Tibial nerve (tissue), 4 donors: ENCODE measurements around the gene CDKN2AIPNL.

ENCODE experiments used
- CTCF ChIP-seq, 5 experiments: fragments of 200-600 bp in 3 of 5; fragments of 450-650 bp in 2 of 5; sonication (generic) in 3 of 5; IDR thresholded peaks; one replicate each; pipeline ENCODE4 v1.5.1; 2016 to 2019; ENCODE audit warnings: antibody characterized with exemption in 5 of 5, mild to moderate bottlenecking in 3 of 5, moderate library complexity in 2 of 5
- EP300 ChIP-seq, 2 donors: sonication (generic); formaldehyde crosslinking; IDR thresholded peaks; one replicate each; pipeline ENCODE4 v1.6.1; 2017; ENCODE audit warnings: antibody characterized with exemption in 2 of 2, mild to moderate bottlenecking in 1 of 2
- POLR2A ChIP-seq, 2 donors: fragments of 450-650 bp; IDR thresholded peaks; one replicate each; pipeline ENCODE4 v1.6.1; 2017; ENCODE audit warnings: antibody characterized with exemption in 2 of 2, mild to moderate bottlenecking in 2 of 2, moderate library complexity in 2 of 2

GRCh38 chr5:134450374-134450773 lies 38.7 kb upstream of the CDKN2AIPNL start:
- TF ChIP-seq CTCF (IDR thresholded peaks at IDR 0.05) (no peak), EP300 (IDR thresholded peaks at IDR 0.05) (no peak), POLR2A (IDR thresholded peaks at IDR 0.05) (no peak)
